OCI-LY1 (cell line): Measurements from ENCODE around the gene LRRC1.

Experiments
- H2AFZ ChIP-seq: fragments of 200-600 bp; sonication (generic), shearing (Covaris generic); 2 replicates; pipeline ENCODE4 v1.6.0; 2014; ENCODE audit warnings: antibody characterized with exemption, mild to moderate bottlenecking, low read length
- H3F3A ChIP-seq: fragments of 200-600 bp; sonication (generic), shearing (Covaris generic); 2 replicates; pipeline ENCODE4 v1.6.0; 2014; ENCODE audit warnings: mild to moderate bottlenecking, antibody characterized with exemption, low read length, moderate library complexity; ENCODE audit not compliant: insufficient read depth
- H3K27ac ChIP-seq: fragments of 200-600 bp; sonication (generic); 2 replicates; pipeline ENCODE4 v1.5.1; 2014; ENCODE audit warnings: low read length, mixed run types, mild to moderate bottlenecking, low read depth; ENCODE audit not compliant: poor library complexity, severe bottlenecking
- H3K27me3 ChIP-seq: fragments of 200-600 bp; sonication (generic); 2 replicates; pipeline ENCODE4 v1.6.0; 2014; ENCODE audit warnings: antibody characterized with exemption, mild to moderate bottlenecking, low read length, moderate library complexity; ENCODE audit not compliant: insufficient read depth
- H3K36me3 ChIP-seq: fragments of 200-600 bp; sonication (generic); 2 replicates; pipeline ENCODE4 v1.6.1; 2014; ENCODE audit warnings: mild to moderate bottlenecking, antibody characterized with exemption, low read length, moderate library complexity, mixed read lengths; ENCODE audit not compliant: insufficient read depth
- H3K4me1 ChIP-seq: fragments of 200-600 bp; sonication (generic); 2 replicates; pipeline ENCODE4 v1.5.1; 2014; ENCODE audit warnings: mild to moderate bottlenecking, low read length, moderate library complexity; ENCODE audit not compliant: insufficient read depth, severe bottlenecking
- H3K4me2 ChIP-seq: fragments of 200-600 bp; sonication (generic), shearing (Covaris generic); 2 replicates; pipeline ENCODE4 v1.6.1; 2014; ENCODE audit warnings: low read length
- H3K4me3 ChIP-seq: fragments of 200-600 bp; sonication (generic); 2 replicates; pipeline ENCODE4 v1.5.1; 2014; ENCODE audit warnings: low read length, low read depth, mild to moderate bottlenecking, mixed read lengths; ENCODE audit not compliant: poor library complexity, severe bottlenecking
- H3K79me2 ChIP-seq: fragments of 200-600 bp; shearing (Covaris generic); 2 replicates; pipeline ENCODE4 v1.6.1; 2016; ENCODE audit warnings: mixed run types, low read length, mixed read lengths; ENCODE audit not compliant: insufficient read depth
- H3K9ac ChIP-seq: fragments of 200-600 bp; sonication (generic), shearing (Covaris generic); 2 replicates; pipeline ENCODE4 v1.6.1; 2014; ENCODE audit warnings: mild to moderate bottlenecking, low read length, mixed read lengths
- H3K9me2 ChIP-seq: fragments of 200-600 bp; sonication (generic), shearing (Covaris generic); 2 replicates; pipeline ENCODE4 v1.6.1; 2014; ENCODE audit warnings: low read depth, mild to moderate bottlenecking, low read length, mixed read lengths
- H3K9me3 ChIP-seq: fragments of 200-600 bp; shearing (Covaris generic); 2 replicates; pipeline ENCODE4 v1.6.1; 2014; ENCODE audit warnings: low read length, mixed read lengths
- H4K20me1 ChIP-seq: fragments of 200-600 bp; sonication (generic), shearing (Covaris generic); 2 replicates; pipeline ENCODE4 v1.6.0; 2016; ENCODE audit warnings: mild to moderate bottlenecking, low read length; ENCODE audit not compliant: insufficient read depth
- CTCF ChIP-seq: fragments of 200-600 bp; sonication (generic), shearing (Covaris generic); IDR thresholded peaks from 2 replicates; pipeline ENCODE4 v1.5.1; 2017; ENCODE audit warnings: mild to moderate bottlenecking, antibody characterized with exemption, low read length, moderate library complexity, mixed read lengths
- EZH2 ChIP-seq: fragments of 200-600 bp; sonication (generic), shearing (Covaris generic); IDR thresholded peaks from 2 replicates; pipeline ENCODE4 v1.8.0; 2017; ENCODE audit warnings: borderline replicate concordance, mixed run types, mild to moderate bottlenecking, antibody characterized with exemption, low read length, moderate library complexity, mixed read lengths

Gene LRRC1

DNA sequence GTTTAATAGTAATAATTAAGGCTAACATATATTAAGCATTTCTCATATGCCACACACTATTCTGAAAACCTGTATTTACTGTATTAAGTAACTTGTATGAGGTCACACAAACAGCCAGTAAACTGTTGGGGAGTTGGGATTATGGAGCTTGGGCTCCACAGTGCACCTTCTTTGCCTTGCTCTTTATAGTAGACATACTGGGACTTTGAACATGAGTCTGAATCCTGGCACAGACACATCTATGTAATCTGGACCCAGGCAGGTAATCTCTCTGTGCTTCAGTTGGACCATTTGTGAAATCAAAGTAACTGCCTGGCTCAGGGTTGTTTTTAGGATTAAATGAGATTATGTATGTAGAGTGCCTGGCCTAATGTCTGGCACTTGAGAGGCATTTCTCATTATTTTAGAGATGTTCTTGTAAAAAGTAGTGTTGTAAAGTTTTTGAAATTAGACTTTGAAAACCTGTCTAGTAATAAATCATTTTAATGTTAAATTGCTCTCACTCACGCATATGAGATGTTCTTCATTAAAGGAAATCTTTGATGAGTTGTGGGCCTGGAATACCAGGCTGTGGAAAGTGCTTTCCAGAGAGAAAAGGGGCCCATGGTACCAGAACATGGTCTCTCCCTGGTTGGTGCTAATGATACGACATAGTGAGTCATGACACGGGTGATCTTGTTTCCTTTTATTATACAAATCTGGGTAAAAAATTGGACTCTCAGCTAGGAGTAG, 34.3 kb downstream of the LRRC1 start:
- no peaks in the 10 kb centered on the region for H3K4me1 ChIP-seq
- H3K9me2 ChIP-seq, result no peaks in the 10 kb centered on the region
- H3K9me3 ChIP-seq, result no peaks in the 10 kb centered on the region
- TF ChIP-seq CTCF (no peak), EZH2 (no peak)
- no peak overlapping the region for H3K4me3 ChIP-seq
- H3K27ac ChIP-seq, result no peak overlapping the region
- H4K20me1 ChIP-seq, result no peaks in the 10 kb centered on the region
- H2AFZ ChIP-seq, result no peak overlapping the region
- no peaks in the 10 kb centered on the region for H3K27me3 ChIP-seq
- H3K9ac ChIP-seq, result no peak overlapping the region
- no peaks in the 10 kb centered on the region for H3K36me3 ChIP-seq
- H3F3A ChIP-seq, result no peaks in the 10 kb centered on the region
- H3K4me2 ChIP-seq, result no peak overlapping the region
- H3K79me2 ChIP-seq, result no peaks in the 10 kb centered on the region

GRCh38 chr6:53829698-53830221, 35.0 kb downstream of the LRRC1 start:
- Histone ChIP-seq H3K79me2 (no peaks in the 10 kb centered on the region), H3K9me2 (no peaks in the 10 kb centered on the region), H3K27me3 (no peaks in the 10 kb centered on the region), H3K9me3 (no peaks in the 10 kb centered on the region), H3K4me2 (no peak overlapping the region), H2AFZ (no peak overlapping the region), H3K36me3 (no peaks in the 10 kb centered on the region), H4K20me1 (no peaks in the 10 kb centered on the region), H3K9ac (no peak overlapping the region), H3K27ac (no peak overlapping the region), H3K4me3 (no peak overlapping the region), H3K4me1 (no peaks in the 10 kb centered on the region), H3F3A (no peaks in the 10 kb centered on the region)
- TF ChIP-seq EZH2 (no peak), CTCF (no peak)

- Histone ChIP-seq H4K20me1 (no peaks in the 10 kb centered on the region), H3K27me3 (no peaks in the 10 kb centered on the region), H3K9ac (no peak overlapping the region), H3K27ac (no peak overlapping the region), H3K9me3 (no peaks in the 10 kb centered on the region), H3K79me2 (no peaks in the 10 kb centered on the region), H3F3A (no peaks in the 10 kb centered on the region), H3K9me2 (no peaks in the 10 kb centered on the region), H3K4me3 (no peak overlapping the region), H3K4me1 (no peaks in the 10 kb centered on the region), H3K36me3 (no peaks in the 10 kb centered on the region), H2AFZ (no peak overlapping the region), H3K4me2 (no peak overlapping the region)
- no peak for TF ChIP-seq CTCF
- no peak for TF ChIP-seq EZH2
Measured at GRCh38 chr6:53830366-53830765, 35.6 kb downstream of the LRRC1 start.
